Muscle of leg (tissue), 11 donors: ENCODE measurements around the gene ALX3. TPM values are rescaled to one million over a fixed set of nuclear protein-coding genes. Genes with fewer than 3 reads are reported as not detected.
A peak's percentile ranks its signal among the peaks of the same experiment; 100 is the strongest.
"Not testable (repeated sequence)": the region's sequence is repeated elsewhere in the genome, so short reads cannot be mapped to it uniquely, and the experiment has no call there.

Source experiments
- DNase-seq: peaks from one replicate; pipeline ENCODE4 v3.0.0; 2013
- H3K27ac ChIP-seq: one replicate; pipeline ENCODE4 v1.5.1; 2013; ENCODE audit warnings: mild to moderate bottlenecking, low read length, control low read depth
- H3K27me3 ChIP-seq: one replicate; pipeline ENCODE4 v1.6.1; 2013; ENCODE audit warnings: low read length; ENCODE audit not compliant: control insufficient read depth, insufficient read depth
- H3K36me3 ChIP-seq: one replicate; pipeline ENCODE4 v1.6.1; 2013; ENCODE audit warnings: low read length; ENCODE audit not compliant: control insufficient read depth, insufficient read depth
- H3K4me1 ChIP-seq: one replicate; pipeline ENCODE4 v1.6.1; 2013; ENCODE audit warnings: low read length; ENCODE audit not compliant: control insufficient read depth, insufficient read depth
- H3K4me3 ChIP-seq: one replicate; pipeline ENCODE4 v1.5.1; 2013; ENCODE audit warnings: low read length, control low read depth
- H3K9me3 ChIP-seq: replicated peaks from 2 replicates; pipeline ENCODE4 v1.6.1; 2013; ENCODE audit warnings: low read depth, low read length; ENCODE audit not compliant: control insufficient read depth
- WGBS: methylation state at CpG from one replicate; pipeline ENCODE4 v1.1.5; 2013; ENCODE audit warnings: missing lambda C conversion rate; ENCODE audit not compliant: insufficient coverage; 5-methylcytosine and 5-hydroxymethylcytosine counted together
- polyA plus RNA-seq, 8 donors: library from polyadenylated mRNA; unstranded; fragments of 120-200 nt; gene quantifications; one replicate each; pipeline versions ENCODE4 v1.2.1 to v1.2.3, GENCODE V29; 2013; ENCODE audit warnings: inconsistent platforms in 1 of 8, low replicate concordance in 1 of 8; ENCODE audit not compliant: insufficient read length in 8 of 8, insufficient read depth in 1 of 8
- total RNA-seq: library from RNA; stranded (reverse); fragments of 120-200 nt; gene quantifications from one replicate; pipeline ENCODE4 v1.2.4, GENCODE V29; 2013

ALX3 gene
- total and polyA plus RNA-seq, 9 donors: not detected

- DNase-seq, H3K36me3 ChIP-seq, H3K4me3 ChIP-seq, H3K4me1 ChIP-seq, H3K9me3 ChIP-seq, H3K27ac ChIP-seq, H3K27me3 ChIP-seq: not testable (repeated sequence)
- no CpG with 5 or more reads among the region's 4 CpGs for WGBS
Measured at GRCh38 chr1:110030687-110031086, 39.8 kb downstream of the ALX3 start.

- Histone ChIP-seq H3K4me3 (no peak overlapping the region), H3K36me3 (peaks cover 34% of the 10 kb centered on the region), H3K27ac (no peak overlapping the region), H3K27me3 (no peaks in the 10 kb centered on the region), H3K4me1 (no peaks in the 10 kb centered on the region), H3K9me3 (no peaks in the 10 kb centered on the region)
- no peak for DNase-seq
- WGBS: 74% methylated on average over 3 of the region's 4 CpGs
Measured at GRCh38 chr1:110024613-110025012, 45.9 kb downstream of the ALX3 start.

GRCh38 chr1:110021285-110021684 lies 49.2 kb downstream of the ALX3 start:
- H3K36me3 ChIP-seq: peaks cover 63% of the 10 kb centered on the region
- WGBS: no CpG with 5 or more reads among the region's 3 CpGs
- H3K9me3 ChIP-seq: no peaks in the 10 kb centered on the region
- no peak for DNase-seq
- H3K4me1 ChIP-seq: no peaks in the 10 kb centered on the region
- no peak overlapping the region for H3K4me3 ChIP-seq
- no peak overlapping the region for H3K27ac ChIP-seq
- H3K27me3 ChIP-seq: no peaks in the 10 kb centered on the region

GRCh38 chr1:110019770-110020169 lies 50.7 kb downstream of the ALX3 start:
- H3K27ac ChIP-seq: no peak overlapping the region
- H3K36me3 ChIP-seq: peaks cover 71% of the 10 kb centered on the region
- WGBS: no CpG with 5 or more reads among the region's 1 CpG
- H3K4me1 ChIP-seq: no peaks in the 10 kb centered on the region
- no peak for DNase-seq
- H3K4me3 ChIP-seq: no peak overlapping the region
- H3K9me3 ChIP-seq: no peaks in the 10 kb centered on the region
- no peaks in the 10 kb centered on the region for H3K27me3 ChIP-seq

- Histone ChIP-seq H3K4me3 (no peak overlapping the region), H3K4me1 (no peaks in the 10 kb centered on the region), H3K9me3 (no peaks in the 10 kb centered on the region), H3K27ac (no peak overlapping the region), H3K36me3 (peaks cover 70% of the 10 kb centered on the region), H3K27me3 (no peaks in the 10 kb centered on the region)
- WGBS: 98% methylated on average over 7 of the region's 9 CpGs
- DNase-seq: no peak
Measured at GRCh38 chr1:110018396-110018795, 52.1 kb downstream of the ALX3 start.

GRCh38 chr1:110017792-110018191 lies 52.7 kb downstream of the ALX3 start:
- no peaks in the 10 kb centered on the region for H3K27me3 ChIP-seq
- H3K4me3 ChIP-seq: no peak overlapping the region
- WGBS: no CpG with 5 or more reads among the region's 3 CpGs
- no peaks in the 10 kb centered on the region for H3K4me1 ChIP-seq
- no peak for DNase-seq
- H3K9me3 ChIP-seq: no peaks in the 10 kb centered on the region
- H3K27ac ChIP-seq: no peak overlapping the region
- peaks cover 68% of the 10 kb centered on the region for H3K36me3 ChIP-seq

DNA sequence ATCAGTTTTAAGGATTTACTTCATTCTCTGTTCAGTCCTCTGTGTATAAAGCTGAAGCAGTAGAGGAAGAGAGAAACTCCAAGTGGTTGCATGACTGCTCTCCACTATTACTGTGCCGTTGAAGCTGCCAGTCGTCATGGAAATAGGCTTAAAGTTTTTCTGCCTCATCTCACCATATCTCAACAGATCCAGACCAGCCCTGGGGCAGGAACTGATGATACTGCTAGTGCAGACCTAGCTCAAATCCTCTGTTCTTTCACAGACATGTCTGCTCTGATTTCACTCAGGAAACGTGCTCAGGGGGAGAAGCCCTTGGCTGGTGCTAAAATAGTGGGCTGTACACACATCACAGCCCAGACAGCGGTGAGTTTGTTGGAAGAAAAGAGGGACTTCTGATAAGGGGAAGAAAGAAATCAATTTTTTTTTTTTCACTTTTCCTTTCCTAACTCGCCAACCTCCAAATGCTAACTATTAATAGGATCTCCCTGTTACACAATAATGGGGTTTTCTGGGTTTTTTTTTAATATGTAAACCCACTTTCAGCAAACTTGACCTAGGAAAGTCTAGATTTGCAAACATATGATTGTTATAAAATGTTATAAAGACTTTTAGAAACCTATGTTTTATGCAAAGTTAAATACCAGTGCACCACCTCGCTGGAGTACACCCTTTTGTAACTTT lies 58.2 kb downstream of the ALX3 start:
- no CpG with 5 or more reads among the region's 6 CpGs for whole genome bisulfite sequencing
- H3K4me3 ChIP-seq: no peak overlapping the region
- H3K27ac ChIP-seq: no peak overlapping the region
- DNase-seq: no peak
- H3K9me3 ChIP-seq: no peaks in the 10 kb centered on the region
- no peaks in the 10 kb centered on the region for H3K27me3 ChIP-seq
- peaks cover 53% of the 10 kb centered on the region for H3K36me3 ChIP-seq
- no peaks in the 10 kb centered on the region for H3K4me1 ChIP-seq

DNA sequence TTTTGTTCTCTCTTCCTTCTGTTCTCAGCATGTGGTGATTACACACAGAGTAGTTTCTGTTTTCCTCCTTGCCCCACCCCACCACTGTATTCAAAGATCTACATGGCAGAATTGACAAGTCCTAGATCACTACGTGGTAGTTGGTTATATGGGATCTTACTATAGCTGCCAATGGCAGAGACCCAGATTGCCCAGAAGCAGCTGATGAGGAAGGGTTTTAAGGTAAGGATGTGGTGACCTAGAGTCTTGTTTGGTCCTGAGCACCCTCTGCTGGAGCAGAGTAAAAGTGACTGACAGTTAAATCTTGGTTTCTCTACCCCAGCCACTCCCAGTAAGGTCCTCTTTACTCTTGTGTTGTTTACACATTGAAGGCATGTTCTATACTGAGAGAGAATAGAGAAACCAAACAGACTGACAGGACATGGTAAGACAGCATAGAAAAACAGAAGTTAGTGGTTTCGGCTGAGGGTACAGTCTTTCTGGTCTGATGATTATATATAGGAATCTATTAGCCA lies 58.9 kb downstream of the ALX3 start:
- Histone ChIP-seq H3K4me1 (no peaks in the 10 kb centered on the region), H3K36me3 (peaks cover 48% of the 10 kb centered on the region), H3K9me3 (no peaks in the 10 kb centered on the region), H3K27ac (no peak overlapping the region), H3K27me3 (no peaks in the 10 kb centered on the region), H3K4me3 (no peak overlapping the region)
- no CpG with 5 or more reads among the region's 2 CpGs for WGBS
- peak; percentile 47 for DNase-seq

Other genes with a start within 250 kb of the ALX3 start
- gene CSF1, start 159.8 kb downstream of the ALX3 start, total RNA-seq: 6.3 TPM
- 10 to 100 TPM in 4 of 8 donors, 1 to 10 TPM in 4; 8.6 to 14.1 (median 9.8) TPM for gene CSF1, start 159.8 kb downstream of the ALX3 start, polyA plus RNA-seq
- gene AHCYL1, start 85.9 kb downstream of the ALX3 start, total RNA-seq: 20.6 TPM
- gene AHCYL1, start 85.9 kb downstream of the ALX3 start, polyA plus RNA-seq: 10 to 100 TPM; 34.8 to 50.9 (median 40.8) TPM
- gene STRIP1, start 36.0 kb downstream of the ALX3 start, total RNA-seq: 33.6 TPM
- 10 to 100 TPM; 26.5 to 33.4 (median 29.3) TPM for gene STRIP1, start 36.0 kb downstream of the ALX3 start, polyA plus RNA-seq
- not detected for gene UBL4B, start 41.8 kb upstream of the ALX3 start, total RNA-seq
- not detected for gene UBL4B, start 41.8 kb upstream of the ALX3 start, polyA plus RNA-seq
- gene SLC6A17, start 79.8 kb upstream of the ALX3 start, total RNA-seq: 0.04 TPM
- gene SLC6A17, start 79.8 kb upstream of the ALX3 start, polyA plus RNA-seq: under 1 TPM; 0.12 to 0.79 (median 0.30) TPM
- gene KCNC4, start 139.6 kb upstream of the ALX3 start, total RNA-seq: 2.7 TPM
- 1 to 10 TPM; 5.7 to 8.8 (median 7.9) TPM for gene KCNC4, start 139.6 kb upstream of the ALX3 start, polyA plus RNA-seq